SK-N-SH treated with all-trans-retinoic acid at 6 μM for 48 hours (cell line): ENCODE data around the gene PTPRG.

ENCODE experiments used
- ATAC-seq: fragments of 200-7000 bp; cut with Tn5 transposase; 3 replicates; pipeline ENCODE4 v1.9.1; 2020; ENCODE audit warnings: mild to moderate bottlenecking, moderate library complexity
- ARNTL ChIP-seq: fragments of 450-650 bp; formaldehyde crosslinking; IDR thresholded peaks from 2 replicates; pipeline ENCODE4 v1.5.0; 2020; ENCODE audit warnings: low read depth, mild to moderate bottlenecking, moderate library complexity, borderline replicate concordance
- BACH2 ChIP-seq: fragments of 250-450 bp; sonication (Bioruptor Pico); IDR thresholded peaks from 2 replicates; pipeline ENCODE4 v1.9.0; 2021; ENCODE audit warnings: mild to moderate bottlenecking, borderline replicate concordance
- CREB5 ChIP-seq: fragments of 250-450 bp; sonication (Bioruptor Pico); IDR thresholded peaks from 2 replicates; pipeline ENCODE4 v1.5.1; 2020; ENCODE audit warnings: low read depth, mild to moderate bottlenecking, moderate library complexity
- CSDC2 ChIP-seq: fragments of 250-450 bp; sonication (Bioruptor Pico); IDR thresholded peaks from 2 replicates; pipeline ENCODE4 v1.5.0; 2020; ENCODE audit warnings: mild to moderate bottlenecking, moderate library complexity
- CSRNP3 ChIP-seq: fragments of 250-450 bp; sonication (Bioruptor Pico); IDR thresholded peaks from 2 replicates; pipeline ENCODE4 v1.5.1; 2021; ENCODE audit warnings: mild to moderate bottlenecking, moderate library complexity
- ESRRG ChIP-seq: fragments of 250-450 bp; sonication (Bioruptor Pico); IDR thresholded peaks from 2 replicates; pipeline ENCODE4 v1.6.1; 2021; ENCODE audit warnings: mild to moderate bottlenecking
- GLIS3 ChIP-seq: fragments of 250-450 bp; sonication (Bioruptor Pico); IDR thresholded peaks from 2 replicates; pipeline ENCODE4 v1.5.0; 2020; ENCODE audit warnings: mild to moderate bottlenecking, moderate library complexity
- ISL1 ChIP-seq: fragments of 250-450 bp; sonication (Bioruptor Pico); IDR thresholded peaks from 2 replicates; pipeline ENCODE4 v2.1.2; 2022; ENCODE audit warnings: mild to moderate bottlenecking, moderate library complexity
- PATZ1 ChIP-seq: fragments of 250-450 bp; sonication (Bioruptor Pico); IDR thresholded peaks from 2 replicates; pipeline ENCODE4 v1.8.0; 2020; ENCODE audit warnings: mild to moderate bottlenecking, moderate library complexity, borderline replicate concordance
- POU6F1 ChIP-seq: fragments of 250-450 bp; sonication (Bioruptor Pico); IDR thresholded peaks from 2 replicates; pipeline ENCODE4 v1.8.0; 2021; ENCODE audit warnings: low read depth, mild to moderate bottlenecking, moderate library complexity, borderline replicate concordance
- PPARA ChIP-seq: fragments of 250-450 bp; sonication (Bioruptor Pico); IDR thresholded peaks from 2 replicates; pipeline ENCODE4 v1.5.0; 2020; ENCODE audit warnings: mild to moderate bottlenecking, borderline replicate concordance
- RARB ChIP-seq: fragments of 250-450 bp; sonication (Bioruptor Pico); IDR thresholded peaks from 2 replicates; pipeline ENCODE4 v1.8.0; 2021; ENCODE audit warnings: mild to moderate bottlenecking, moderate library complexity
- SNAI2 ChIP-seq: fragments of 250-450 bp; sonication (Bioruptor Pico); IDR thresholded peaks from 2 replicates; pipeline ENCODE4 v1.5.0; 2020; ENCODE audit warnings: mild to moderate bottlenecking, moderate library complexity
- TCF4 ChIP-seq: fragments of 250-450 bp; sonication (Bioruptor Pico); IDR thresholded peaks from 2 replicates; pipeline ENCODE4 v1.8.0; 2021; ENCODE audit warnings: mild to moderate bottlenecking, moderate library complexity, borderline replicate concordance
- TOX ChIP-seq: fragments of 250-450 bp; sonication (Bioruptor Pico); IDR thresholded peaks from 2 replicates; pipeline ENCODE4 v1.8.0; 2021; ENCODE audit warnings: mild to moderate bottlenecking, moderate library complexity, borderline replicate concordance
- TSHZ2 ChIP-seq: fragments of 250-450 bp; sonication (Bioruptor Pico); IDR thresholded peaks from 2 replicates; pipeline ENCODE4 v1.5.0; 2020; ENCODE audit warnings: mild to moderate bottlenecking, moderate library complexity
- ZC3H10 ChIP-seq: fragments of 250-450 bp; sonication (Bioruptor Pico); IDR thresholded peaks from 2 replicates; pipeline ENCODE4 v1.5.1; 2021; ENCODE audit warnings: mild to moderate bottlenecking, moderate library complexity
- ZFP3 ChIP-seq: fragments of 250-450 bp; sonication (Bioruptor Pico); IDR thresholded peaks from 2 replicates; pipeline ENCODE4 v1.5.0; 2020; ENCODE audit warnings: mild to moderate bottlenecking, moderate library complexity
- ZFP30 ChIP-seq: fragments of 450-650 bp; formaldehyde crosslinking; IDR thresholded peaks from 2 replicates; pipeline ENCODE4 v1.5.0; 2022; ENCODE audit warnings: mild to moderate bottlenecking, moderate library complexity
- ZNF565 ChIP-seq: fragments of 450-650 bp; formaldehyde crosslinking; conservative IDR thresholded peaks from 2 replicates; pipeline ENCODE4 v1.5.0; 2020; ENCODE audit warnings: low read depth, mild to moderate bottlenecking, moderate library complexity
- ZNF70 ChIP-seq: fragments of 450-650 bp; formaldehyde crosslinking; IDR thresholded peaks from 2 replicates; pipeline ENCODE4 v1.5.0; 2020; ENCODE audit warnings: mild to moderate bottlenecking, moderate library complexity
- ZNF8 ChIP-seq: fragments of 450-650 bp; formaldehyde crosslinking; IDR thresholded peaks from 2 replicates; pipeline ENCODE4 v1.5.0; 2020; ENCODE audit warnings: mild to moderate bottlenecking, moderate library complexity

Gene PTPRG

GRCh38 chr3:61618871-61619270 is 57.5 kb downstream of the PTPRG start:
- ATAC-seq: no peak
- no peak for TF ChIP-seq ISL1 (CRISPR knock-in tag)
- no peak for TF ChIP-seq CREB5 (CRISPR knock-in tag)
- TF ChIP-seq ARNTL: no peak

- no peak for ATAC-seq
- TF ChIP-seq POU6F1 (CRISPR knock-in tag) (no peak), ZNF8 (CRISPR knock-in tag) (no peak), ZFP30 (CRISPR knock-in tag) (no peak), TOX (CRISPR knock-in tag) (no peak), ZNF565 (CRISPR knock-in tag) (no peak), ZC3H10 (no peak), PATZ1 (CRISPR knock-in tag) (no peak), CSRNP3 (no peak), BACH2 (CRISPR knock-in tag) (no peak), TCF4 (no peak), ISL1 (CRISPR knock-in tag) (no peak), ESRRG (CRISPR knock-in tag) (no peak), PPARA (CRISPR knock-in tag) (no peak), CREB5 (CRISPR knock-in tag) (no peak), SNAI2 (CRISPR knock-in tag) (no peak), ZNF70 (CRISPR knock-in tag) (no peak), ARNTL (no peak), CSDC2 (CRISPR knock-in tag) (no peak), ZFP3 (CRISPR knock-in tag) (no peak)
Observed at GRCh38 chr3:61620073-61620472, 58.7 kb downstream of the PTPRG start.

- ATAC-seq: no peak
- TF ChIP-seq PATZ1 (CRISPR knock-in tag): no peak
- TF ChIP-seq SNAI2 (CRISPR knock-in tag): no peak
- no peak for TF ChIP-seq ZNF565 (CRISPR knock-in tag)
- no peak for TF ChIP-seq ZC3H10
- TF ChIP-seq TCF4: no peak
- TF ChIP-seq CSRNP3: no peak
- TF ChIP-seq TSHZ2: no peak
- no peak for TF ChIP-seq CSDC2 (CRISPR knock-in tag)
- no peak for TF ChIP-seq ISL1 (CRISPR knock-in tag)
- TF ChIP-seq ESRRG (CRISPR knock-in tag): no peak
- no peak for TF ChIP-seq CREB5 (CRISPR knock-in tag)
- no peak for TF ChIP-seq ZFP30 (CRISPR knock-in tag)
- TF ChIP-seq GLIS3: no peak
- TF ChIP-seq RARB (CRISPR knock-in tag): no peak
- TF ChIP-seq PPARA (CRISPR knock-in tag): no peak
- TF ChIP-seq, all 23 proteins: peak for 0
Observed at GRCh38 chr3:61624300-61624699, 62.9 kb downstream of the PTPRG start.
